Stimulated activated CD4-positive, alpha-beta T cell treated with anti-CD3 and anti-CD28 coated beads, Interleukin-2, amount 100 ng/mL, for 48 hours (primary cell): ENCODE data around the gene CHTF18.

Experiments
- DNase-seq, 2 donors: peaks; one replicate each; pipeline ENCODE4 v3.0.0-alpha.2; 2020

The CHTF18 gene

GRCh38 chr16:776824-777223 is 11.6 kb upstream of the CHTF18 start:
- no peak for DNase-seq

GRCh38 chr16:777826-778225 is 10.6 kb upstream of the CHTF18 start:
- no peak for DNase-seq

- no peak for DNase-seq
Measured at GRCh38 chr16:778447-778846, 10.0 kb upstream of the CHTF18 start.

GRCh38 chr16:778909-779527 is 9.4 kb upstream of the CHTF18 start:
- DNase-seq = no peak

GRCh38 chr16:779561-779960 is 8.9 kb upstream of the CHTF18 start:
- DNase-seq = no peak

GRCh38 chr16:780296-780695 is 8.1 kb upstream of the CHTF18 start:
- DNase-seq = no peak

GRCh38 chr16:781346-782010 is 6.9 kb upstream of the CHTF18 start:
- no peak for DNase-seq

GRCh38 chr16:782258-782657 is 6.2 kb upstream of the CHTF18 start:
- DNase-seq = no peak

- DNase-seq = no peak
Measured at GRCh38 chr16:782766-783403, 5.5 kb upstream of the CHTF18 start.

- no peak for DNase-seq
Measured at GRCh38 chr16:783404-784161, 4.8 kb upstream of the CHTF18 start.

- DNase-seq = no peak
Measured at GRCh38 chr16:784431-784830, 4.0 kb upstream of the CHTF18 start.

- DNase-seq = peak; percentile 69 to 80
Measured at GRCh38 chr16:785563-786535, 2.6 kb upstream of the CHTF18 start.

GRCh38 chr16:787321-787966 is 976 bp upstream of the CHTF18 start:
- DNase-seq = no peak

- DNase-seq = no peak
Measured at GRCh38 chr16:787978-788398, 432 bp upstream of the CHTF18 start, which contains the start of gene RPUSD1. TSS of gene RPUSD1 (minus strand) at chr16:788381. CDS start at chr16:787737, 644 bp downstream.

GRCh38 chr16:789191-789850 is 901 bp downstream of the CHTF18 start:
- no peak for DNase-seq

GRCh38 chr16:790086-790485 is 1.7 kb downstream of the CHTF18 start:
- no peak for DNase-seq

- DNase-seq = no peak
Measured at GRCh38 chr16:791131-791530, 2.7 kb downstream of the CHTF18 start.

- no peak for DNase-seq
Measured at GRCh38 chr16:792221-792995, 4.0 kb downstream of the CHTF18 start.

GRCh38 chr16:793414-793813 is 5.0 kb downstream of the CHTF18 start:
- DNase-seq = no peak

GRCh38 chr16:794091-794822 is 5.8 kb downstream of the CHTF18 start:
- DNase-seq = no peak
